SH-SY5Y (cell line): ENCODE data around the gene TMSB4X.

Experiments used
- GATA2 ChIP-seq: IDR thresholded peaks from 2 replicates; pipeline ENCODE4 v1.6.1; 2011; ENCODE audit warnings: mild to moderate bottlenecking, low read depth, low read length
- GATA3 ChIP-seq: IDR thresholded peaks from 2 replicates; pipeline ENCODE4 v1.6.1; 2011; ENCODE audit warnings: low read depth, mild to moderate bottlenecking, low read length, moderate library complexity

DNA sequence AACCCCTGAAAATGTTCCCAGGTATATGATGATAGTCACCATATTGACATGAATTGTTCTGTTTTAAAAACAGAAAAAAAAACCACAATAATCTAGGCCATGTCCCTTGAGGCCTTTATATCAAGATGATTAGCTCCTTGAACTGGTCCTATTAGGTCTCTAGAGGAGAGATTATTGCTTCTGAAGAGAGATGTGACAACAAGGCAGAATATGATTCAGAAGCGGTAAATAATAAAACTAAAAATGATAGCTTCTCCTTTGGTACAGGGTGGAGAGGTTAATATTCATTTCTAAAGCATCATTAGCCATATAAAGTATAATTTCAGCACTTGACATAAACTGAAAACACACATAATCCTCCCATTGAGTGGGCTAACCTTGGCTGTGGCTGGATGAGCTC, 42.7 kb upstream of the TMSB4X start:
- no peak for TF ChIP-seq GATA2
- TF ChIP-seq GATA3: no peak
